Panc1 (cell line): ENCODE measurements around the gene CES2.

Source experiments
- POLR2AphosphoS5 ChIP-seq: IDR thresholded peaks from 2 replicates; pipeline ENCODE4 v1.6.1; 2012; ENCODE audit warnings: mild to moderate bottlenecking, low read depth, low read length, moderate library complexity
- TF ChIP-seq, protein P1 (sequence below): fragments of 450-650 bp; IDR thresholded peaks from 2 replicates; pipeline ENCODE4 v1.5.1; 2017; ENCODE audit warnings: mild to moderate bottlenecking
- TF ChIP-seq, protein P2 (sequence below), 2 experiments: IDR thresholded peaks; 2 replicates each; pipeline ENCODE4 v1.6.1; 2011 to 2012; ENCODE audit warnings: low read depth in 2 of 2, control low read depth in 1 of 2, low read length in 1 of 2, mild to moderate bottlenecking in 1 of 2, moderate library complexity in 1 of 2; ENCODE audit not compliant: insufficient read depth in 1 of 2

GRCh38 chr16:66961065-66961744 lies 25.9 kb downstream of the CES2 start, which contains the start of gene CES3:
- TF ChIP-seq, protein P1, sequence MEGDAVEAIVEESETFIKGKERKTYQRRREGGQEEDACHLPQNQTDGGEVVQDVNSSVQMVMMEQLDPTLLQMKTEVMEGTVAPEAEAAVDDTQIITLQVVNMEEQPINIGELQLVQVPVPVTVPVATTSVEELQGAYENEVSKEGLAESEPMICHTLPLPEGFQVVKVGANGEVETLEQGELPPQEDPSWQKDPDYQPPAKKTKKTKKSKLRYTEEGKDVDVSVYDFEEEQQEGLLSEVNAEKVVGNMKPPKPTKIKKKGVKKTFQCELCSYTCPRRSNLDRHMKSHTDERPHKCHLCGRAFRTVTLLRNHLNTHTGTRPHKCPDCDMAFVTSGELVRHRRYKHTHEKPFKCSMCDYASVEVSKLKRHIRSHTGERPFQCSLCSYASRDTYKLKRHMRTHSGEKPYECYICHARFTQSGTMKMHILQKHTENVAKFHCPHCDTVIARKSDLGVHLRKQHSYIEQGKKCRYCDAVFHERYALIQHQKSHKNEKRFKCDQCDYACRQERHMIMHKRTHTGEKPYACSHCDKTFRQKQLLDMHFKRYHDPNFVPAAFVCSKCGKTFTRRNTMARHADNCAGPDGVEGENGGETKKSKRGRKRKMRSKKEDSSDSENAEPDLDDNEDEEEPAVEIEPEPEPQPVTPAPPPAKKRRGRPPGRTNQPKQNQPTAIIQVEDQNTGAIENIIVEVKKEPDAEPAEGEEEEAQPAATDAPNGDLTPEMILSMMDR = peak; percentile 84
- TF ChIP-seq, protein P2, sequence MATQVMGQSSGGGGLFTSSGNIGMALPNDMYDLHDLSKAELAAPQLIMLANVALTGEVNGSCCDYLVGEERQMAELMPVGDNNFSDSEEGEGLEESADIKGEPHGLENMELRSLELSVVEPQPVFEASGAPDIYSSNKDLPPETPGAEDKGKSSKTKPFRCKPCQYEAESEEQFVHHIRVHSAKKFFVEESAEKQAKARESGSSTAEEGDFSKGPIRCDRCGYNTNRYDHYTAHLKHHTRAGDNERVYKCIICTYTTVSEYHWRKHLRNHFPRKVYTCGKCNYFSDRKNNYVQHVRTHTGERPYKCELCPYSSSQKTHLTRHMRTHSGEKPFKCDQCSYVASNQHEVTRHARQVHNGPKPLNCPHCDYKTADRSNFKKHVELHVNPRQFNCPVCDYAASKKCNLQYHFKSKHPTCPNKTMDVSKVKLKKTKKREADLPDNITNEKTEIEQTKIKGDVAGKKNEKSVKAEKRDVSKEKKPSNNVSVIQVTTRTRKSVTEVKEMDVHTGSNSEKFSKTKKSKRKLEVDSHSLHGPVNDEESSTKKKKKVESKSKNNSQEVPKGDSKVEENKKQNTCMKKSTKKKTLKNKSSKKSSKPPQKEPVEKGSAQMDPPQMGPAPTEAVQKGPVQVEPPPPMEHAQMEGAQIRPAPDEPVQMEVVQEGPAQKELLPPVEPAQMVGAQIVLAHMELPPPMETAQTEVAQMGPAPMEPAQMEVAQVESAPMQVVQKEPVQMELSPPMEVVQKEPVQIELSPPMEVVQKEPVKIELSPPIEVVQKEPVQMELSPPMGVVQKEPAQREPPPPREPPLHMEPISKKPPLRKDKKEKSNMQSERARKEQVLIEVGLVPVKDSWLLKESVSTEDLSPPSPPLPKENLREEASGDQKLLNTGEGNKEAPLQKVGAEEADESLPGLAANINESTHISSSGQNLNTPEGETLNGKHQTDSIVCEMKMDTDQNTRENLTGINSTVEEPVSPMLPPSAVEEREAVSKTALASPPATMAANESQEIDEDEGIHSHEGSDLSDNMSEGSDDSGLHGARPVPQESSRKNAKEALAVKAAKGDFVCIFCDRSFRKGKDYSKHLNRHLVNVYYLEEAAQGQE (IDR thresholded peaks at IDR 0.05; ENCODE audit: insufficient read depth in 1 of 2, low read depth in 2 of 2, low read length in 1 of 2) = no peak
- TF ChIP-seq POLR2AphosphoS5 = no peak
